ENCODE data around the gene HIVEP1.

The HIVEP1 gene

GRCh38 chr6:12099623-12100338, 87.7 kb downstream of the HIVEP1 start:
- H3K4ac ChIP-seq (ENCODE audit: low read length) = no peak overlapping the region
- H3K79me1 ChIP-seq (ENCODE audit: low read depth, low read length) = no peaks in the 10 kb centered on the region
- WGBS, 2 donors (ENCODE audit: extremely low coverage in 2 of 2, insufficient read length in 2 of 2, insufficient replicate concordance in 1 of 2) = no CpG with 5 or more reads among the region's 4 CpGs
- no peak overlapping the region for H3K18ac ChIP-seq (ENCODE audit: low read length)
- H2AFZ ChIP-seq (ENCODE audit: low read length) = no peak overlapping the region
- no peak overlapping the region for H4K91ac ChIP-seq (ENCODE audit: low read depth, low read length, poor library complexity)
- no peak overlapping the region for H3K4me3 ChIP-seq (ENCODE audit: low read length in 2 of 2)
- no peak overlapping the region for H2BK15ac ChIP-seq (ENCODE audit: low read length)
- H3K27ac ChIP-seq (replicated peaks; ENCODE audit: low read length) = no peak overlapping the region
- H2BK12ac ChIP-seq (ENCODE audit: low read length) = no peak overlapping the region
- no peak overlapping the region for H3K9ac ChIP-seq (ENCODE audit: low read depth, low read length, poor library complexity)
- no peak overlapping the region for H2AK5ac ChIP-seq (ENCODE audit: low read depth, low read length)
- no peaks in the 10 kb centered on the region for H3K36me3 ChIP-seq (replicated peaks in 1 of 2; ENCODE audit: control insufficient read depth in 2 of 2, insufficient read depth in 2 of 2, low read length in 2 of 2)
- no peak overlapping the region for H3K14ac ChIP-seq (ENCODE audit: low read length)
- no peak overlapping the region for H3K4me2 ChIP-seq (ENCODE audit: insufficient read depth, low read length, poor library complexity, severe bottlenecking)
- H3K27me3 ChIP-seq (ENCODE audit: control insufficient read depth in 3 of 3, insufficient read depth in 3 of 3, low read depth in 1 of 3, low read length in 3 of 3) = no peaks in the 10 kb centered on the region
- DNase-seq (ENCODE audit: low spot score) = no peak
- H3K9me3 ChIP-seq (replicated peaks in 1 of 2; ENCODE audit: control insufficient read depth in 2 of 2, insufficient read depth in 1 of 2, low read depth in 1 of 2, low read length in 2 of 2) = no peaks in the 10 kb centered on the region
- H3K4me1 ChIP-seq (ENCODE audit: control insufficient read depth in 2 of 2, insufficient read depth in 1 of 2, low read depth in 1 of 2, low read length in 2 of 2) = no peaks in the 10 kb centered on the region
- H2BK5ac ChIP-seq (ENCODE audit: low read length) = no peak overlapping the region
- H4K8ac ChIP-seq (ENCODE audit: low read depth, low read length) = no peak overlapping the region
- no peak overlapping the region for H2BK120ac ChIP-seq (ENCODE audit: low read depth, low read length)
- no peak overlapping the region for H3K23ac ChIP-seq (ENCODE audit: low read depth, low read length, poor library complexity)

- H2BK120ac ChIP-seq (ENCODE audit: low read depth, low read length) = no peak overlapping the region
- no peak overlapping the region for H3K4me3 ChIP-seq (ENCODE audit: low read length in 2 of 2)
- no peaks in the 10 kb centered on the region for H3K27me3 ChIP-seq (ENCODE audit: control insufficient read depth in 3 of 3, insufficient read depth in 3 of 3, low read depth in 1 of 3, low read length in 3 of 3)
- no peaks in the 10 kb centered on the region for H3K36me3 ChIP-seq (replicated peaks in 1 of 2; ENCODE audit: control insufficient read depth in 2 of 2, insufficient read depth in 2 of 2, low read length in 2 of 2)
- DNase-seq (ENCODE audit: low spot score) = no peak
- no peaks in the 10 kb centered on the region for H3K79me1 ChIP-seq (ENCODE audit: low read depth, low read length)
- no peak overlapping the region for H3K4ac ChIP-seq (ENCODE audit: low read length)
- no peaks in the 10 kb centered on the region for H3K9me3 ChIP-seq (replicated peaks in 1 of 2; ENCODE audit: control insufficient read depth in 2 of 2, insufficient read depth in 1 of 2, low read depth in 1 of 2, low read length in 2 of 2)
- H4K91ac ChIP-seq (ENCODE audit: low read depth, low read length, poor library complexity) = no peak overlapping the region
- H3K4me1 ChIP-seq (ENCODE audit: control insufficient read depth in 2 of 2, insufficient read depth in 1 of 2, low read depth in 1 of 2, low read length in 2 of 2) = no peaks in the 10 kb centered on the region
- no peak overlapping the region for H3K27ac ChIP-seq (replicated peaks; ENCODE audit: low read length)
- no peak overlapping the region for H2BK5ac ChIP-seq (ENCODE audit: low read length)
- no peak overlapping the region for H3K9ac ChIP-seq (ENCODE audit: low read depth, low read length, poor library complexity)
- no peak overlapping the region for H2AFZ ChIP-seq (ENCODE audit: low read length)
- H3K4me2 ChIP-seq (ENCODE audit: insufficient read depth, low read length, poor library complexity, severe bottlenecking) = no peak overlapping the region
- no peak overlapping the region for H2BK12ac ChIP-seq (ENCODE audit: low read length)
- H3K14ac ChIP-seq (ENCODE audit: low read length) = no peak overlapping the region
- no peak overlapping the region for H4K8ac ChIP-seq (ENCODE audit: low read depth, low read length)
- H3K23ac ChIP-seq (ENCODE audit: low read depth, low read length, poor library complexity) = no peak overlapping the region
- H2BK15ac ChIP-seq (ENCODE audit: low read length) = no peak overlapping the region
- H2AK5ac ChIP-seq (ENCODE audit: low read depth, low read length) = no peak overlapping the region
- H3K18ac ChIP-seq (ENCODE audit: low read length) = no peak overlapping the region
Measured at GRCh38 chr6:12101048-12101447, 88.9 kb downstream of the HIVEP1 start.

- Histone ChIP-seq H3K4me3 (ENCODE audit: low read length in 2 of 2) (no peak overlapping the region), H3K9me3 (replicated peaks in 1 of 2; ENCODE audit: control insufficient read depth in 2 of 2, insufficient read depth in 1 of 2, low read depth in 1 of 2, low read length in 2 of 2) (no peaks in the 10 kb centered on the region), H2BK15ac (ENCODE audit: low read length) (no peak overlapping the region), H3K4me1 (ENCODE audit: control insufficient read depth in 2 of 2, insufficient read depth in 1 of 2, low read depth in 1 of 2, low read length in 2 of 2) (no peaks in the 10 kb centered on the region), H3K18ac (ENCODE audit: low read length) (no peak overlapping the region), H3K27me3 (ENCODE audit: control insufficient read depth in 3 of 3, insufficient read depth in 3 of 3, low read depth in 1 of 3, low read length in 3 of 3) (no peaks in the 10 kb centered on the region), H3K4me2 (ENCODE audit: insufficient read depth, low read length, poor library complexity, severe bottlenecking) (no peak overlapping the region), H3K14ac (ENCODE audit: low read length) (no peak overlapping the region), H4K91ac (ENCODE audit: low read depth, low read length, poor library complexity) (no peak overlapping the region), H3K27ac (replicated peaks; ENCODE audit: low read length) (no peak overlapping the region), H2BK120ac (ENCODE audit: low read depth, low read length) (no peak overlapping the region), H4K8ac (ENCODE audit: low read depth, low read length) (no peak overlapping the region), H3K36me3 (replicated peaks in 1 of 2; ENCODE audit: control insufficient read depth in 2 of 2, insufficient read depth in 2 of 2, low read length in 2 of 2) (no peaks in the 10 kb centered on the region), H2BK12ac (ENCODE audit: low read length) (no peak overlapping the region), H2BK5ac (ENCODE audit: low read length) (no peak overlapping the region), H2AFZ (ENCODE audit: low read length) (no peak overlapping the region), H3K79me1 (ENCODE audit: low read depth, low read length) (no peaks in the 10 kb centered on the region), H3K4ac (ENCODE audit: low read length) (no peak overlapping the region), H3K23ac (ENCODE audit: low read depth, low read length, poor library complexity) (no peak overlapping the region), H2AK5ac (ENCODE audit: low read depth, low read length) (no peak overlapping the region), H3K9ac (ENCODE audit: low read depth, low read length, poor library complexity) (no peak overlapping the region)
- no peak for DNase-seq (ENCODE audit: low spot score)
Measured at GRCh38 chr6:12101653-12102312, 89.7 kb downstream of the HIVEP1 start.

GRCh38 chr6:12102350-12102749, 90.2 kb downstream of the HIVEP1 start:
- no peak for DNase-seq (ENCODE audit: low spot score)
- Histone ChIP-seq H3K4me3 (ENCODE audit: low read length in 2 of 2) (no peak overlapping the region), H3K23ac (ENCODE audit: low read depth, low read length, poor library complexity) (no peak overlapping the region), H3K4me2 (ENCODE audit: insufficient read depth, low read length, poor library complexity, severe bottlenecking) (no peak overlapping the region), H3K4ac (ENCODE audit: low read length) (no peak overlapping the region), H3K9me3 (replicated peaks in 1 of 2; ENCODE audit: control insufficient read depth in 2 of 2, insufficient read depth in 1 of 2, low read depth in 1 of 2, low read length in 2 of 2) (no peaks in the 10 kb centered on the region), H3K4me1 (ENCODE audit: control insufficient read depth in 2 of 2, insufficient read depth in 1 of 2, low read depth in 1 of 2, low read length in 2 of 2) (no peaks in the 10 kb centered on the region), H2AK5ac (ENCODE audit: low read depth, low read length) (no peak overlapping the region), H3K14ac (ENCODE audit: low read length) (no peak overlapping the region), H2BK5ac (ENCODE audit: low read length) (no peak overlapping the region), H3K27ac (replicated peaks; ENCODE audit: low read length) (no peak overlapping the region), H3K36me3 (replicated peaks in 1 of 2; ENCODE audit: control insufficient read depth in 2 of 2, insufficient read depth in 2 of 2, low read length in 2 of 2) (no peaks in the 10 kb centered on the region), H3K18ac (ENCODE audit: low read length) (no peak overlapping the region), H2BK12ac (ENCODE audit: low read length) (no peak overlapping the region), H3K27me3 (ENCODE audit: control insufficient read depth in 3 of 3, insufficient read depth in 3 of 3, low read depth in 1 of 3, low read length in 3 of 3) (no peaks in the 10 kb centered on the region), H2BK15ac (ENCODE audit: low read length) (no peak overlapping the region), H4K8ac (ENCODE audit: low read depth, low read length) (no peak overlapping the region), H3K79me1 (ENCODE audit: low read depth, low read length) (no peaks in the 10 kb centered on the region), H2AFZ (ENCODE audit: low read length) (no peak overlapping the region), H3K9ac (ENCODE audit: low read depth, low read length, poor library complexity) (no peak overlapping the region), H4K91ac (ENCODE audit: low read depth, low read length, poor library complexity) (no peak overlapping the region), H2BK120ac (ENCODE audit: low read depth, low read length) (no peak overlapping the region)
- WGBS, 2 donors (ENCODE audit: extremely low coverage in 2 of 2, insufficient read length in 2 of 2, insufficient replicate concordance in 1 of 2) = no CpG with 5 or more reads among the region's 2 CpGs

Data from neuronal stem cell (in vitro differentiated cells).